ENCODE data around the gene PDE9A.
"Not testable (repeated sequence)": the region's sequence is repeated elsewhere in the genome, so short reads cannot be mapped to it uniquely, and the experiment has no call there.

DNA sequence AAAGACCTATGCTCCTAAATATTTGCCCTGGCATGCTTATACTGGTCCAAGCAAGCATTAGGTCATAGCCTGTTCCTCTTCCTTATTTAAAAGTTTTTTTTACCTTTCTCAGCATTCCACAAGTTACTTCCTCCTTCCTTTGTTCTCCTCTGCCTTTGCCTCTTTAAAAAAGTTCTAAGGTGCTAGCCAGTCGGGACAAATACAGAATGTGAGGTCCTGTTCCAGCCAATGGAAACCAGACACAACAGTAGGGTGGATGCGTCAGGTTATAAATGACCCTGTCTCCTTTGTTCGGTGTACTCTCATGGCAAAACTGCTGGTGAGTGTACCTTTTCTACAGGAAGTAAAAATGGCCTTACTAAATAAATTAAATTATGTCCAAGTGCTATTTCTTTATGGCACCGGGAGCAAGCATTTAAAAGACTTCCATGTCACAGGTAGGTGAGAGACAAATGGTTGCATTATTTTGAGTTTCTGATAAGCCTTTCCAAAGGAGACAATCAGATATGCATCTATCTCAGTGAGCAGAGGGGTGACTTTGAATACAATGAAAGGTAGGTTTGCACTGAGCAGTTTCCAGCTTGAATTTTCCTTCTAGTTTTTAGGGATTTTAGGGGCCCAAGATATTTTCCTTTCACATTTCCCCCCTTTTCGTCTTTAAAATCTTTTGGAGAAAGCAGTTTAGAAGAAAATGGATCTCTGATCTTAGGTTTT is 159.3 kb downstream of the PDE9A start:
- TF ChIP-seq EZH2 (IDR thresholded peaks at IDR 0.05; ENCODE audit: low read depth, unreplicated experiment); POLR2AphosphoS5 (IDR thresholded peaks at IDR 0.05; ENCODE audit: low read depth); EZH2phosphoT487 (IDR thresholded peaks at IDR 0.05; ENCODE audit: unreplicated experiment); STAT1 (IDR thresholded peaks at IDR 0.05; ENCODE audit: unreplicated experiment); ZNF331 (CRISPR knock-in tag; IDR thresholded peaks at IDR 0.05; ENCODE audit: low read depth); CREB1 (CRISPR knock-in tag; IDR thresholded peaks at IDR 0.05; ENCODE audit: low read depth): not testable (repeated sequence)
- TF ChIP-seq, protein P1, sequence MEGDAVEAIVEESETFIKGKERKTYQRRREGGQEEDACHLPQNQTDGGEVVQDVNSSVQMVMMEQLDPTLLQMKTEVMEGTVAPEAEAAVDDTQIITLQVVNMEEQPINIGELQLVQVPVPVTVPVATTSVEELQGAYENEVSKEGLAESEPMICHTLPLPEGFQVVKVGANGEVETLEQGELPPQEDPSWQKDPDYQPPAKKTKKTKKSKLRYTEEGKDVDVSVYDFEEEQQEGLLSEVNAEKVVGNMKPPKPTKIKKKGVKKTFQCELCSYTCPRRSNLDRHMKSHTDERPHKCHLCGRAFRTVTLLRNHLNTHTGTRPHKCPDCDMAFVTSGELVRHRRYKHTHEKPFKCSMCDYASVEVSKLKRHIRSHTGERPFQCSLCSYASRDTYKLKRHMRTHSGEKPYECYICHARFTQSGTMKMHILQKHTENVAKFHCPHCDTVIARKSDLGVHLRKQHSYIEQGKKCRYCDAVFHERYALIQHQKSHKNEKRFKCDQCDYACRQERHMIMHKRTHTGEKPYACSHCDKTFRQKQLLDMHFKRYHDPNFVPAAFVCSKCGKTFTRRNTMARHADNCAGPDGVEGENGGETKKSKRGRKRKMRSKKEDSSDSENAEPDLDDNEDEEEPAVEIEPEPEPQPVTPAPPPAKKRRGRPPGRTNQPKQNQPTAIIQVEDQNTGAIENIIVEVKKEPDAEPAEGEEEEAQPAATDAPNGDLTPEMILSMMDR (conservative IDR thresholded peaks at IDR 0.05; ENCODE audit: low read depth in 2 of 2), result not testable (repeated sequence)
- TF ChIP-seq, protein P2, sequence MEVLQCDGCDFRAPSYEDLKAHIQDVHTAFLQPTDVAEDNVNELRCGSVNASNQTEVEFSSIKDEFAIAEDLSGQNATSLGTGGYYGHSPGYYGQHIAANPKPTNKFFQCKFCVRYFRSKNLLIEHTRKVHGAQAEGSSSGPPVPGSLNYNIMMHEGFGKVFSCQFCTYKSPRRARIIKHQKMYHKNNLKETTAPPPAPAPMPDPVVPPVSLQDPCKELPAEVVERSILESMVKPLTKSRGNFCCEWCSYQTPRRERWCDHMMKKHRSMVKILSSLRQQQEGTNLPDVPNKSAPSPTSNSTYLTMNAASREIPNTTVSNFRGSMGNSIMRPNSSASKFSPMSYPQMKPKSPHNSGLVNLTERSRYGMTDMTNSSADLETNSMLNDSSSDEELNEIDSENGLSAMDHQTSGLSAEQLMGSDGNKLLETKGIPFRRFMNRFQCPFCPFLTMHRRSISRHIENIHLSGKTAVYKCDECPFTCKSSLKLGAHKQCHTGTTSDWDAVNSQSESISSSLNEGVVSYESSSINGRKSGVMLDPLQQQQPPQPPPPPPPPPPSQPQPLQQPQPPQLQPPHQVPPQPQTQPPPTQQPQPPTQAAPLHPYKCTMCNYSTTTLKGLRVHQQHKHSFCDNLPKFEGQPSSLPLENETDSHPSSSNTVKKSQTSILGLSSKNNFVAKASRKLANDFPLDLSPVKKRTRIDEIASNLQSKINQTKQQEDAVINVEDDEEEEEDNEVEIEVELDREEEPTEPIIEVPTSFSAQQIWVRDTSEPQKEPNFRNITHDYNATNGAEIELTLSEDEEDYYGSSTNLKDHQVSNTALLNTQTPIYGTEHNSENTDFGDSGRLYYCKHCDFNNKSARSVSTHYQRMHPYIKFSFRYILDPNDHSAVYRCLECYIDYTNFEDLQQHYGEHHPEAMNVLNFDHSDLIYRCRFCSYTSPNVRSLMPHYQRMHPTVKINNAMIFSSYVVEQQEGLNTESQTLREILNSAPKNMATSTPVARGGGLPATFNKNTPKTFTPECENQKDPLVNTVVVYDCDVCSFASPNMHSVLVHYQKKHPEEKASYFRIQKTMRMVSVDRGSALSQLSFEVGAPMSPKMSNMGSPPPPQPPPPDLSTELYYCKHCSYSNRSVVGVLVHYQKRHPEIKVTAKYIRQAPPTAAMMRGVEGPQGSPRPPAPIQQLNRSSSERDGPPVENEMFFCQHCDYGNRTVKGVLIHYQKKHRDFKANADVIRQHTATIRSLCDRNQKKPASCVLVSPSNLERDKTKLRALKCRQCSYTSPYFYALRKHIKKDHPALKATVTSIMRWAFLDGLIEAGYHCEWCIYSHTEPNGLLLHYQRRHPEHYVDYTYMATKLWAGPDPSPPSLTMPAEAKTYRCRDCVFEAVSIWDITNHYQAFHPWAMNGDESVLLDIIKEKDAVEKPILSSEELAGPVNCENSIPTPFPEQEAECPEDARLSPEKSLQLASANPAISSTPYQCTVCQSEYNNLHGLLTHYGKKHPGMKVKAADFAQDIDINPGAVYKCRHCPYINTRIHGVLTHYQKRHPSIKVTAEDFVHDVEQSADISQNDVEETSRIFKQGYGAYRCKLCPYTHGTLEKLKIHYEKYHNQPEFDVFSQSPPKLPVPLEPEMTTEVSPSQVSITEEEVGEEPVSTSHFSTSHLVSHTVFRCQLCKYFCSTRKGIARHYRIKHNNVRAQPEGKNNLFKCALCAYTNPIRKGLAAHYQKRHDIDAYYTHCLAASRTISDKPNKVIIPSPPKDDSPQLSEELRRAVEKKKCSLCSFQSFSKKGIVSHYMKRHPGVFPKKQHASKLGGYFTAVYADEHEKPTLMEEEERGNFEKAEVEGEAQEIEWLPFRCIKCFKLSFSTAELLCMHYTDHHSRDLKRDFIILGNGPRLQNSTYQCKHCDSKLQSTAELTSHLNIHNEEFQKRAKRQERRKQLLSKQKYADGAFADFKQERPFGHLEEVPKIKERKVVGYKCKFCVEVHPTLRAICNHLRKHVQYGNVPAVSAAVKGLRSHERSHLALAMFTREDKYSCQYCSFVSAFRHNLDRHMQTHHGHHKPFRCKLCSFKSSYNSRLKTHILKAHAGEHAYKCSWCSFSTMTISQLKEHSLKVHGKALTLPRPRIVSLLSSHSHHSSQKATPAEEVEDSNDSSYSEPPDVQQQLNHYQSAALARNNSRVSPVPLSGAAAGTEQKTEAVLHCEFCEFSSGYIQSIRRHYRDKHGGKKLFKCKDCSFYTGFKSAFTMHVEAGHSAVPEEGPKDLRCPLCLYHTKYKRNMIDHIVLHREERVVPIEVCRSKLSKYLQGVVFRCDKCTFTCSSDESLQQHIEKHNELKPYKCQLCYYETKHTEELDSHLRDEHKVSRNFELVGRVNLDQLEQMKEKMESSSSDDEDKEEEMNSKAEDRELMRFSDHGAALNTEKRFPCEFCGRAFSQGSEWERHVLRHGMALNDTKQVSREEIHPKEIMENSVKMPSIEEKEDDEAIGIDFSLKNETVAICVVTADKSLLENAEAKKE (CRISPR knock-in tag; IDR thresholded peaks at IDR 0.05), result not testable (repeated sequence)
